Measurements from ENCODE around the gene CDKL2. TPM values are rescaled to one million over a fixed set of nuclear protein-coding genes. Genes with fewer than 3 reads are reported as not detected.

Gene CDKL2
- total RNA-seq, 1 donor from 2014 or later: 3.6 TPM

DNA sequence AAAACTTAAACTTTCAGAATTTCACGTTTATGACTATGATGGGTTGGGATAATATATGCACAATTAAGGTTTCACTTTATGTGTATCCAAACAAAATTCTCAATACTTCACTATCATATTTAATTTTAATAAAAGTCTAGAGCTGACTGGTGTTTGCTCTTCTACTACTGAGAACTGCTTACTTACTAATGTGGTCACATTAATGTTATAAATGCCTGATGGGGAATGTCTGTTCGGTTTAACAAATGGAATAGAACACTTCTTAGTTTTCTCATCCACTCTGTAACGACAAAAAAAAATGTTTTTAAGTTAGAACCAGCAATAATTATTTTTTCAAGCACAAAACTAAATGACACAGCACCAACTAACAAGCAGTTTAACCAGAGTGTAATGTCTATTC is 34.3 kb downstream of the CDKL2 start:
- DNase-seq (ENCODE audit: low read depth): no peak
- no peak overlapping the region for H3K4me3 ChIP-seq (ENCODE audit: low read depth, low read length)
- TF ChIP-seq, protein P1, sequence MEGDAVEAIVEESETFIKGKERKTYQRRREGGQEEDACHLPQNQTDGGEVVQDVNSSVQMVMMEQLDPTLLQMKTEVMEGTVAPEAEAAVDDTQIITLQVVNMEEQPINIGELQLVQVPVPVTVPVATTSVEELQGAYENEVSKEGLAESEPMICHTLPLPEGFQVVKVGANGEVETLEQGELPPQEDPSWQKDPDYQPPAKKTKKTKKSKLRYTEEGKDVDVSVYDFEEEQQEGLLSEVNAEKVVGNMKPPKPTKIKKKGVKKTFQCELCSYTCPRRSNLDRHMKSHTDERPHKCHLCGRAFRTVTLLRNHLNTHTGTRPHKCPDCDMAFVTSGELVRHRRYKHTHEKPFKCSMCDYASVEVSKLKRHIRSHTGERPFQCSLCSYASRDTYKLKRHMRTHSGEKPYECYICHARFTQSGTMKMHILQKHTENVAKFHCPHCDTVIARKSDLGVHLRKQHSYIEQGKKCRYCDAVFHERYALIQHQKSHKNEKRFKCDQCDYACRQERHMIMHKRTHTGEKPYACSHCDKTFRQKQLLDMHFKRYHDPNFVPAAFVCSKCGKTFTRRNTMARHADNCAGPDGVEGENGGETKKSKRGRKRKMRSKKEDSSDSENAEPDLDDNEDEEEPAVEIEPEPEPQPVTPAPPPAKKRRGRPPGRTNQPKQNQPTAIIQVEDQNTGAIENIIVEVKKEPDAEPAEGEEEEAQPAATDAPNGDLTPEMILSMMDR (conservative IDR thresholded peaks at IDR 0.05; ENCODE audit: low read depth, low read length): no peak

DNA sequence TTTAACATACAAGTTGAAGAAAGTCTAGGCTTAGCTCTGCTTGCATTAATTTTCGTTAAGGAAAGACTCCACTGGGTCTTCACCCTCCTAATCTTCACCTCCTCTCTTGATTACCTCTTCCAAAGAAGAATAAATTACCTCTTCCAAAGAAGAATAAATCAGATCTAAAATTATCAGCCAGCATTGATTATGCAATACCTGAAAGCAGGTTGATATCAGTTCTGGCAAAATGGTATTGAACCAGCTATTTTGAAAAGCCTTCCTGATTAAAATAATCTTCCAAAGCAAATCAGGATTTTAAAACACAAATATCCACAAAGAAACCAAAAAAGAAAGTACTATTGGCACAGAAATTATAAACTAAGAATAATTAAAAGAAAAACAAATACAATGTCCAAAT is 36.9 kb downstream of the CDKL2 start:
- TF ChIP-seq, protein P1 (conservative IDR thresholded peaks at IDR 0.05; ENCODE audit: low read depth, low read length): no peak

DNA sequence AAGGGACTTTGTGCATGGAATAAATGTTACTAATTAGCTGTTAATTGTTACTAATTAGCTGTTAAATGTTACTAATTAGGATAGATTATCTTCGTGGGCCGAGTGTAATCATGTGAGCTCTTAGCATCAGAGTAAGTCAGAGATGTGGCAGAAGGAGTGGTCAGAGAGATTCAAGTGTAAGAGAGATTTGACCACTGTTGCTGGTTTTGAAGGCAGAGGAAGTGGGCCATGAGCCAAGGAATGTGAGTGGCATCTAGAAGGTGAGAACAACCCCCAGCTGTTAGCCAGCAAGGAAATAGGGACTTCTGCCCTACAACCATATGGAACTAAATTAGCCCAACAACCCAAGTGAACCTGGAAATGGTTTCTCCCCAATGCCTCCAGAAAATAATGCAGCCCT is 46.3 kb downstream of the CDKL2 start:
- H3K4me3 ChIP-seq (ENCODE audit: low read depth, low read length): no peak overlapping the region
- no peak for DNase-seq (ENCODE audit: low read depth)
- TF ChIP-seq, protein P1 (conservative IDR thresholded peaks at IDR 0.05; ENCODE audit: low read depth, low read length): no peak

More for the DNA sequence above, 36.9 kb downstream of the CDKL2 start:
- DNase-seq (ENCODE audit: low read depth): no peak
- no peak overlapping the region for H3K4me3 ChIP-seq (ENCODE audit: low read depth, low read length)

DNA sequence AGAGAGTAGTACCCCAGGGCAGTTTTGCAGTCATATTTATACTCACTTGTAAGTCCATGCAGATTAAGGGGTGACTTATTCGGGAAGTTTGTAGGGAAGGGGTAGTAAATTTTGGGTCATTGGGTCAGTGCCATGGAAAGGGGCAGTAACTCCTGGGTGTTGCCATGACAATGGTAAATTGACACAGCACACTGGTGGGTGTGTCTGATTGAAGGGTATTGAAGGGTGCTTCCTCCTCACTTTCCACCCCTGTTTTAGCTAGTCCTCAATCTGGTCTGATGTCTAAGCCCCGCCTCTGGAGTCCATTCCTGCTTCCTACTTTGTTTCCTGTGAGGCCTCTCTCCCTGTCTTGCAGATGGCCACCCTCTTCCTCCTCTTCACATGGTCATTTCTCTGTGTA is 62.6 kb downstream of the CDKL2 start:
- no peak for DNase-seq (ENCODE audit: low read depth)

DNA sequence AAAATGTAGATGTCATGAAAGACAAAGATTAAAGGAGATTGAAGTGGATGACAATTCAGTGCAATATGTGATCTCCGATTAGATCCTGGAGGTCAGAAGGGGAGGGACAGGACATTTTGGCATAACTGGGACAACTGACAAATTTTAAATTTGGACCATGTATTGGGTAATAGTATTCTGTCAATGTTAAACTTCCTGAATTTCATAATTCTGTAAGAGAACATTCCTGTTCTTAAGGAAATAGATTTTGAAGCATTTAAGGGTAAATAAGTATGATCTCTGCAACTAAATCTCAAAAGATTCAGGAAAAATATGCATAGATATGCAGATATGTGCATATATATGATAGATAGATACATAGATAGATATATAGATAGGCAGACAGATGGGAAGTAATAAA is 63.4 kb downstream of the CDKL2 start:
- H3K4me3 ChIP-seq (ENCODE audit: low read depth, low read length): no peak overlapping the region
- TF ChIP-seq, protein P1 (conservative IDR thresholded peaks at IDR 0.05; ENCODE audit: low read depth, low read length): no peak
- DNase-seq (ENCODE audit: low read depth): no peak

More for the DNA sequence above, 62.6 kb downstream of the CDKL2 start:
- H3K4me3 ChIP-seq (ENCODE audit: low read depth, low read length): no peak overlapping the region
- TF ChIP-seq, protein P1 (conservative IDR thresholded peaks at IDR 0.05; ENCODE audit: low read depth, low read length): no peak

DNA sequence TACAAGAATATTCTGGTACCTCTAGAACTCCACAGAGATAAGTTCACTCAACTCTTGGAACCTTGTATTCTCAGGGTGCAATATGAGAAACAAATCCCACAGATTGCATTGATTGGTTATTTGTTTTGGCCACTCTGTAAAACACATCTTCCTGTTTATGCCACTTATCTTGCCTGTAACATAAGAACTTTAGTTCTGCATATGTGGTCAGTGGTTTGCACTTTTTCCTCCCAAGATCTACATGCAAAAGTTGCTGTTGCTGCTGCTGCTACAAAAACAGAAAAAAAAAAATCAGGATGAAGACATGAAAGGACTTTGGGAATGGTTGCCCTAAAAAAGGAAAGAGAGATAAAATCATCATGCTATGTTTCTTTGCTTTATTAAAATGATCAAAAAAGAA is 64.8 kb downstream of the CDKL2 start:
- TF ChIP-seq, protein P1 (conservative IDR thresholded peaks at IDR 0.05; ENCODE audit: low read depth, low read length): no peak
- no peak overlapping the region for H3K4me3 ChIP-seq (ENCODE audit: low read depth, low read length)
- DNase-seq (ENCODE audit: low read depth): no peak

DNA sequence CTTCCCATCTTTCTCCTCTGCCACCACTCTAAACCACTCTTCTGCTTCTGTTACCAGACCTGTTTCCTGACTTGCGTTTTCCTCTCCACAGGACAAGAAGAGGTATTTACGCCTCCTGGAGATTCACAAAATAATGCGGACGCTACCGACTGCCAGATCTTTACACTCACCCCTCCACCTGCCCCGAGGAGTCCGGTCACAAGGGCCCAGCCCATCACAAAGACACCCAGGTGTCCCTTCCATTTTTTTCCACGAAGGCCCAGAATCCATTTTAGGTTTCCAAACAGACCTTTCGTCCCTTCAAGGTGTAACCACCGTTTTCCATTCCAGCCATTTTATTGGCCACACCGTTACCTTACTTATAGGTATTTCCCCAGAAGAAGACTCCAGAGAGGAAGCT is 66.3 kb downstream of the CDKL2 start:
- DNase-seq (ENCODE audit: low read depth): no peak
- TF ChIP-seq, protein P1 (conservative IDR thresholded peaks at IDR 0.05; ENCODE audit: low read depth, low read length): no peak
- H3K4me3 ChIP-seq (ENCODE audit: low read depth, low read length): no peak overlapping the region

All from epithelial cell of proximal tubule (primary cell).